Measurements from ENCODE around the gene STARD6. TPM values are rescaled to one million over a fixed set of nuclear protein-coding genes. Genes with fewer than 3 reads are reported as not detected.

The STARD6 gene
- total RNA-seq, 2 donors from 2014 or later, result not detected

DNA sequence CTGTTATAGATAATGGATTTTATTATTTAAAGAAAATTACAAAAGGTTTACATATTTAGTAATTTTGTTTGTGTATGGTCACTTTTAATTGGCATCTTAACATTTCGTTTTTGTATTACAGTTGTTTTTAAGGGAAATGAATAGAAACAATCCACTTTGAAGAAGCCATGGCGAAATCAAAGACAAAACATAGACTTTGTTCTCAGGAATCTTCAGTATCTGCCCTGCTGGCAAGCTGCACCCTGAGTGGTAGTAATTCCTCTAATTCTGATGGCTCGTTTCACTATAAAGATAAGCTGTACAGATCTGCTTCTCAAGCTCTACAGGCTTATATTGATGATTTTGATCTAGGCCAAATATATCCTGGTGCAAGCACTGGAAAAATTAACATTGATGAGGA, 2.7 kb upstream of the STARD6 start:
- TF ChIP-seq, protein P1, sequence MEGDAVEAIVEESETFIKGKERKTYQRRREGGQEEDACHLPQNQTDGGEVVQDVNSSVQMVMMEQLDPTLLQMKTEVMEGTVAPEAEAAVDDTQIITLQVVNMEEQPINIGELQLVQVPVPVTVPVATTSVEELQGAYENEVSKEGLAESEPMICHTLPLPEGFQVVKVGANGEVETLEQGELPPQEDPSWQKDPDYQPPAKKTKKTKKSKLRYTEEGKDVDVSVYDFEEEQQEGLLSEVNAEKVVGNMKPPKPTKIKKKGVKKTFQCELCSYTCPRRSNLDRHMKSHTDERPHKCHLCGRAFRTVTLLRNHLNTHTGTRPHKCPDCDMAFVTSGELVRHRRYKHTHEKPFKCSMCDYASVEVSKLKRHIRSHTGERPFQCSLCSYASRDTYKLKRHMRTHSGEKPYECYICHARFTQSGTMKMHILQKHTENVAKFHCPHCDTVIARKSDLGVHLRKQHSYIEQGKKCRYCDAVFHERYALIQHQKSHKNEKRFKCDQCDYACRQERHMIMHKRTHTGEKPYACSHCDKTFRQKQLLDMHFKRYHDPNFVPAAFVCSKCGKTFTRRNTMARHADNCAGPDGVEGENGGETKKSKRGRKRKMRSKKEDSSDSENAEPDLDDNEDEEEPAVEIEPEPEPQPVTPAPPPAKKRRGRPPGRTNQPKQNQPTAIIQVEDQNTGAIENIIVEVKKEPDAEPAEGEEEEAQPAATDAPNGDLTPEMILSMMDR (IDR thresholded peaks at IDR 0.05), result no peak
- ATAC-seq (ENCODE audit: insufficient number of reproducible peaks, low FRiP score, low read depth) (no peak), DNase-seq (ENCODE audit: low spot score) (no peak)
- Histone ChIP-seq H3K27ac (no peak overlapping the region), H3K4me1 (ENCODE audit: control insufficient read depth in 1 of 2, low read depth in 2 of 2) (peaks cover 0 to 9% of the 10 kb centered on the region in 2 donors), H3K4me3 (no peak overlapping the region), H3K27me3 (replicated peaks; ENCODE audit: insufficient read depth) (no peaks in the 10 kb centered on the region), H3K36me3 (no peaks in the 10 kb centered on the region), H3K9me3 (no peaks in the 10 kb centered on the region)

GRCh38 chr18:54359233-54359632, 1.6 kb upstream of the STARD6 start:
- Histone ChIP-seq H3K27ac (no peak overlapping the region), H3K36me3 (no peaks in the 10 kb centered on the region), H3K9me3 (no peaks in the 10 kb centered on the region), H3K4me1 (ENCODE audit: control insufficient read depth in 1 of 2, low read depth in 2 of 2) (peaks cover 0 to 9% of the 10 kb centered on the region in 2 donors), H3K27me3 (replicated peaks; ENCODE audit: insufficient read depth) (no peaks in the 10 kb centered on the region), H3K4me3 (peak overlapping the region; percentile 88)
- ATAC-seq (ENCODE audit: insufficient number of reproducible peaks, low FRiP score, low read depth) (no peak), DNase-seq (ENCODE audit: low spot score) (no peak)
- TF ChIP-seq, protein P1 (IDR thresholded peaks at IDR 0.05), result no peak

DNA sequence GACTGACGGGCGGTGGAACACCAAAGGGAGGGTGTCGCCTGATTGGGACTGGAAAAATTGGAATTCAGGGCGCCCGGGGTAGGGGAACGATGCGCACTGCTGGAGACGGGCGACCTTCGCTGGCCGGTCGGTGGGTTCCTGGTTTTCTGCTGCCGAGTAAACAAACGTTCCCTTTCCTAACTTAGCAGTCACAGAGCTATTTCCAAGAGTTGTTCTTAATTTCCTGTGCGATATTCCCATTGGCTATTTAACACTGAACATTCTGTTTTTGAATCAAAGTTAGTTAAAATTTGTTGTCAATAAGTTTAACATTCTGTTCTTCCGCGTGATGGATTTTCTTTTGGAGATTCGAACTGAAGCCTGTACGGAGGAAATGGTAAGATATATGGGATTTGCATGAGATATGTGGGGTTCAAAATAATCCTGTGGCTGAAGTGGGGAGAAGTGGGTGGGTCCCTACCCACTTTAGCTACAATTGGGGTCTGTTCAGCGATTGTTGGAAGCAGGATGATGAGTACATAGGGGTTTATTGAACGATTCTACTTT, 910 bp upstream of the STARD6 start:
- H3K4me3 ChIP-seq, result peak overlapping the region; percentile 88
- no peaks in the 10 kb centered on the region for H3K27me3 ChIP-seq (replicated peaks; ENCODE audit: insufficient read depth)
- TF ChIP-seq, protein P1 (IDR thresholded peaks at IDR 0.05), result no peak
- H3K27ac ChIP-seq, result no peak overlapping the region
- no peaks in the 10 kb centered on the region for H3K9me3 ChIP-seq
- ATAC-seq (ENCODE audit: insufficient number of reproducible peaks, low FRiP score, low read depth) (peak; percentile 21), DNase-seq (ENCODE audit: low spot score) (no peak)
- peaks cover 0 to 9% of the 10 kb centered on the region in 2 donors for H3K4me1 ChIP-seq (ENCODE audit: control insufficient read depth in 1 of 2, low read depth in 2 of 2)
- H3K36me3 ChIP-seq, result no peaks in the 10 kb centered on the region

DNA sequence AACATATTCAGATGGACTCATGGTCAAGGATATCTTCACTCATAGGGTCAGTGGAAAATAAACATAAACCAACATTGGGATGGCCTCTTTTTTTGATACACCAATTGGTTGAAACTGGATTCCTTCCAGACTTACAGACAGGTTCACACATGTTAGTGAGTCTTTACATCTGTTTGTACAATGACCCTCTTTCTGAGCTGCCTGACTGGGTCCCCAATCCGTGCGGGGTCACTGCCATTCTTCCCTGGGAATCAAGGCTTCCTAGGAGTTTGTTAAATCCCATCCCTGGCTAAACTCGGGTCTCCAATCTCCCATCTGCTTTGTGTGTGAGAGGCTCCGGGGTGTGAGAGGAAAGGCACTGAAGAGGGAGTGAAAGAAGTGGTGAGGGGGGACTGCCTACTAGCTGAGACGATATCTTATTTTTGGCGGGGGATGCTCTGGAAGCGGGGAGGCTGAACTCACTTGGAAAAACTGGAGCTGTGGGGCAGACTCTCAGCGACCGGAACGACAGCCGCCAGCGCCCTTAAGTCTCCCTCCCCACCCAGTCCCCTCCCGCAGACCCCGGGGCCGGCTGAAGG, 487 bp downstream of the STARD6 start:
- ATAC-seq (ENCODE audit: insufficient number of reproducible peaks, low FRiP score, low read depth), result peak; percentile 44
- peak overlapping the region; percentile 16 to 28 for H3K27ac ChIP-seq
- H3K36me3 ChIP-seq, result no peaks in the 10 kb centered on the region
- peak overlapping the region; percentile 88 for H3K4me3 ChIP-seq
- no peaks in the 10 kb centered on the region for H3K9me3 ChIP-seq
- no peaks in the 10 kb centered on the region for H3K27me3 ChIP-seq (replicated peaks; ENCODE audit: insufficient read depth)
- peaks cover 0 to 9% of the 10 kb centered on the region in 2 donors for H3K4me1 ChIP-seq (ENCODE audit: control insufficient read depth in 1 of 2, low read depth in 2 of 2)
- TF ChIP-seq, protein P1 (IDR thresholded peaks at IDR 0.05), result no peak
- no peak for DNase-seq (ENCODE audit: low spot score)

DNA sequence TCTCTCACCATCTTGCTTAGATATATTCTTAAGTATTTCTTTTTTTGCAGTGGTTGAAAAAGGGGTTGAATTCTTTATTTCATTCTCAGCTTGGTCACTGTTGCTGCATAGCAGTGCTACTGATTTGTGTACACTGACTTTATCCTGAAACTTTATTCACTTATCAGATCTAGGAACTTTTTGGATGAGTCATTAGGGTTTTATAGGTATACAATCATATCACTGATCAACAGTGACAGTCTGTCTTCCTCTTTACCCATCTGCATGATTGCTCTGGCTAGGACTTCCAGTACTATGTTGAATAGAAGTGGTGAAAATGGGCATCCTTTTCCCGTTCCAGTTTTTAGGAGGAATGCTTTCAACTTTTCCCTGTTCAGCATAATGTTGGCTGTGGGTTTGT, 6.5 kb downstream of the STARD6 start:
- Histone ChIP-seq H3K4me3 (no peak overlapping the region), H3K9me3 (no peaks in the 10 kb centered on the region), H3K27me3 (replicated peaks; ENCODE audit: insufficient read depth) (no peaks in the 10 kb centered on the region), H3K36me3 (no peaks in the 10 kb centered on the region), H3K4me1 (ENCODE audit: control insufficient read depth in 1 of 2, low read depth in 2 of 2) (no peaks in the 10 kb centered on the region), H3K27ac (no peak overlapping the region)
- TF ChIP-seq, protein P1 (IDR thresholded peaks at IDR 0.05), result no peak
- ATAC-seq (ENCODE audit: insufficient number of reproducible peaks, low FRiP score, low read depth), result no peak
- no peak for DNase-seq (ENCODE audit: low spot score)
